Loucy (cell line): ENCODE measurements around the gene LZTS3.

ENCODE experiments used
- CTCF ChIP-seq: fragments of 200-600 bp; sonication (generic); conservative IDR thresholded peaks from 2 replicates; pipeline ENCODE4 v1.5.1; 2014; ENCODE audit warnings: mild to moderate bottlenecking, antibody characterized with exemption, low read length
- EZH2phosphoT487 ChIP-seq: fragments of 200-600 bp; IDR thresholded peaks from 2 replicates; pipeline ENCODE4 v1.6.1; 2018; ENCODE audit warnings: antibody characterized with exemption, mild to moderate bottlenecking, moderate library complexity, borderline replicate concordance

- no peak for TF ChIP-seq CTCF
- no peak for TF ChIP-seq EZH2phosphoT487
Measured at GRCh38 chr20:3137492-3137891, 35.9 kb downstream of the LZTS3 start.
